GM18511 (cell line): ENCODE measurements around the gene TMEM131L.
"Not testable (repeated sequence)": the region's sequence is repeated elsewhere in the genome, so short reads cannot be mapped to it uniquely, and the experiment has no call there.

Source experiments
- ATAC-seq: cut with Tn5 transposase; IDR thresholded peaks from one replicate; pipeline ENCODE4 v1.9.1; 2021; ENCODE audit warnings: mild to moderate bottlenecking, moderate library complexity; ENCODE audit not compliant: unreplicated experiment

Gene TMEM131L

GRCh38 chr4:153497988-153498967 lies 32.1 kb downstream of the TMEM131L start:
- peak; percentile 81 for ATAC-seq

- ATAC-seq = no peak
These were observed 32.8 kb downstream of the TMEM131L start for GRCh38 chr4:153499005-153499404.

- ATAC-seq = no peak
These were observed 35.4 kb downstream of the TMEM131L start for GRCh38 chr4:153501578-153501977.

- ATAC-seq = no peak
These were observed 36.4 kb downstream of the TMEM131L start for GRCh38 chr4:153502584-153502983.

- ATAC-seq = no peak
These were observed 40.5 kb downstream of the TMEM131L start for GRCh38 chr4:153506341-153507309.

- no peak for ATAC-seq
These were observed 41.3 kb downstream of the TMEM131L start for GRCh38 chr4:153507310-153508073.

GRCh38 chr4:153509212-153509611 lies 43.1 kb downstream of the TMEM131L start:
- not testable (repeated sequence) for ATAC-seq

GRCh38 chr4:153509724-153510123 lies 43.6 kb downstream of the TMEM131L start:
- no peak for ATAC-seq

- no peak for ATAC-seq
These were observed 44.3 kb downstream of the TMEM131L start for GRCh38 chr4:153510252-153511001.

GRCh38 chr4:153511104-153511503 lies 44.9 kb downstream of the TMEM131L start:
- no peak for ATAC-seq

GRCh38 chr4:153512162-153512852 lies 46.1 kb downstream of the TMEM131L start:
- ATAC-seq = no peak

GRCh38 chr4:153512952-153513500 lies 46.9 kb downstream of the TMEM131L start:
- no peak for ATAC-seq

- no peak for ATAC-seq
These were observed 47.4 kb downstream of the TMEM131L start for GRCh38 chr4:153513596-153513995.

GRCh38 chr4:153514001-153514526 lies 47.9 kb downstream of the TMEM131L start:
- ATAC-seq = no peak

- ATAC-seq = no peak
These were observed 48.7 kb downstream of the TMEM131L start for GRCh38 chr4:153514688-153515426.

GRCh38 chr4:153517159-153517558 lies 51.0 kb downstream of the TMEM131L start:
- no peak for ATAC-seq

GRCh38 chr4:153518001-153518400 lies 51.8 kb downstream of the TMEM131L start:
- no peak for ATAC-seq
